ENCODE results near the gene CDH9. TPM values are rescaled to one million over a fixed set of nuclear protein-coding genes. Genes with fewer than 3 reads are reported as not detected.
"Not testable (repeated sequence)": the region's sequence is repeated elsewhere in the genome, so short reads cannot be mapped to it uniquely, and the experiment has no call there.

CDH9 gene
- total and polyA plus RNA-seq, 2 experiments from 2014 or later, result 0.53 to 2.4 TPM

- no peak overlapping the region for H3K4me2 ChIP-seq
- H3K27ac ChIP-seq, result no peak overlapping the region
- H3K4me3 ChIP-seq, result no peak overlapping the region
- H3K36me3 ChIP-seq (replicated peaks; ENCODE audit: insufficient read depth, low read depth), result no peaks in the 10 kb centered on the region
- WGBS (ENCODE audit: low lambda C conversion rate, missing lambda C conversion rate), result 94% methylated on average over 3 of the region's 3 CpGs
- no peaks in the 10 kb centered on the region for H3K79me2 ChIP-seq
- H3K9me3 ChIP-seq (ENCODE audit: low read depth), result no peaks in the 10 kb centered on the region
- H3K9me2 ChIP-seq (replicated peaks; ENCODE audit: insufficient read depth), result no peaks in the 10 kb centered on the region
- H2AFZ ChIP-seq, result no peak overlapping the region
- no peaks in the 10 kb centered on the region for H4K20me1 ChIP-seq (ENCODE audit: insufficient read depth, poor library complexity, severe bottlenecking)
- DNase-seq (ENCODE audit: low spot score), result no peak
- no peaks in the 10 kb centered on the region for H3K4me1 ChIP-seq (ENCODE audit: insufficient read depth)
- no peak for TF ChIP-seq EZH2 (IDR thresholded peaks at IDR 0.05; ENCODE audit: borderline replicate concordance)
- TF ChIP-seq CTCF (IDR thresholded peaks at IDR 0.05; ENCODE audit: poor library complexity), result no peak
- no peak for TF ChIP-seq EZH2phosphoT487 (IDR thresholded peaks at IDR 0.05; ENCODE audit: low read depth, severe bottlenecking, unreplicated experiment)
- no peaks in the 10 kb centered on the region for H3K27me3 ChIP-seq
Observed at GRCh38 chr5:26868504-26868903, 169.9 kb downstream of the CDH9 start.

GRCh38 chr5:26864061-26864460, 174.3 kb downstream of the CDH9 start:
- H3K4me3 ChIP-seq, result no peak overlapping the region
- no peak overlapping the region for H2AFZ ChIP-seq
- 70% methylated on average over 4 of the region's 4 CpGs for WGBS (ENCODE audit: low lambda C conversion rate, missing lambda C conversion rate)
- H3K9me2 ChIP-seq (replicated peaks; ENCODE audit: insufficient read depth), result no peaks in the 10 kb centered on the region
- TF ChIP-seq EZH2phosphoT487 (IDR thresholded peaks at IDR 0.05; ENCODE audit: low read depth, severe bottlenecking, unreplicated experiment), result no peak
- TF ChIP-seq CTCF (IDR thresholded peaks at IDR 0.05; ENCODE audit: poor library complexity), result no peak
- no peak for TF ChIP-seq EZH2 (IDR thresholded peaks at IDR 0.05; ENCODE audit: borderline replicate concordance)
- H3K36me3 ChIP-seq (replicated peaks; ENCODE audit: insufficient read depth, low read depth), result no peaks in the 10 kb centered on the region
- no peaks in the 10 kb centered on the region for H3K4me1 ChIP-seq (ENCODE audit: insufficient read depth)
- no peak overlapping the region for H3K4me2 ChIP-seq
- H3K27ac ChIP-seq, result no peak overlapping the region
- no peaks in the 10 kb centered on the region for H4K20me1 ChIP-seq (ENCODE audit: insufficient read depth, poor library complexity, severe bottlenecking)
- no peak for DNase-seq (ENCODE audit: low spot score)
- H3K9me3 ChIP-seq (ENCODE audit: low read depth), result no peaks in the 10 kb centered on the region
- H3K27me3 ChIP-seq, result no peaks in the 10 kb centered on the region
- H3K79me2 ChIP-seq, result no peaks in the 10 kb centered on the region

- Histone ChIP-seq H3K4me2 (no peak overlapping the region), H3K27me3 (no peaks in the 10 kb centered on the region), H3K4me1 (ENCODE audit: insufficient read depth) (no peaks in the 10 kb centered on the region), H3K36me3 (replicated peaks; ENCODE audit: insufficient read depth, low read depth) (no peaks in the 10 kb centered on the region), H3K79me2 (no peaks in the 10 kb centered on the region), H4K20me1 (ENCODE audit: insufficient read depth, poor library complexity, severe bottlenecking) (no peaks in the 10 kb centered on the region), H3K27ac (no peak overlapping the region), H3K4me3 (no peak overlapping the region), H3K9me3 (ENCODE audit: low read depth) (no peaks in the 10 kb centered on the region), H2AFZ (no peak overlapping the region), H3K9me2 (replicated peaks; ENCODE audit: insufficient read depth) (no peaks in the 10 kb centered on the region)
- TF ChIP-seq EZH2phosphoT487 (IDR thresholded peaks at IDR 0.05; ENCODE audit: low read depth, severe bottlenecking, unreplicated experiment) (no peak), CTCF (IDR thresholded peaks at IDR 0.05; ENCODE audit: poor library complexity) (no peak), EZH2 (IDR thresholded peaks at IDR 0.05; ENCODE audit: borderline replicate concordance) (no peak)
- DNase-seq (ENCODE audit: low spot score), result no peak
Observed at GRCh38 chr5:26856238-26856637, 182.1 kb downstream of the CDH9 start.

- not testable (repeated sequence) for H4K20me1 ChIP-seq (ENCODE audit: insufficient read depth, poor library complexity, severe bottlenecking); DNase-seq (ENCODE audit: low spot score); H3K27ac ChIP-seq; H3K36me3 ChIP-seq (replicated peaks; ENCODE audit: insufficient read depth, low read depth); H2AFZ ChIP-seq; H3K4me3 ChIP-seq; H3K27me3 ChIP-seq; H3K4me1 ChIP-seq (ENCODE audit: insufficient read depth); H3K9me2 ChIP-seq (replicated peaks; ENCODE audit: insufficient read depth); H3K9me3 ChIP-seq (ENCODE audit: low read depth); H3K79me2 ChIP-seq; H3K4me2 ChIP-seq
- 93% methylated on average over 8 of the region's 8 CpGs for WGBS (ENCODE audit: low lambda C conversion rate, missing lambda C conversion rate)
Observed at GRCh38 chr5:26852450-26852849, 185.9 kb downstream of the CDH9 start.
